ENCODE measurements around the gene TBC1D5.

DNA sequence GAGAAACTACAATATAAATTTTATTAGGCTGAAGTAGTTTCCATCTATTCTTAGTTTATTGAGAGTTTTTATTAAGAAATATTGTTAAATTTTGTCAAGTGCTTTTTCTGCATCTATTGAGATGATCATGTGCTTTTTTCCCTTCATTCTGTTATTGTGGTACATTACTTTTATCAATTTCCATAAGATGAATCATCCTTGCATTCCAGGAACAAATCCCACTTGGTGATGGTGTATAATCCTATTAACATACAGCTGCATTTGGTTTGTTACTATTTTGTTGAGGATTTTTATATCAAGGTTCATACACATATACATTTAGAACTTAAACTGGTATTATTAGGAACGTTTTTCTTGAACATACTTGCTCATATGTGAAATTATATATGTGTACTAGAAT, 199.8 kb downstream of the TBC1D5 start:
- TF ChIP-seq, protein P1, sequence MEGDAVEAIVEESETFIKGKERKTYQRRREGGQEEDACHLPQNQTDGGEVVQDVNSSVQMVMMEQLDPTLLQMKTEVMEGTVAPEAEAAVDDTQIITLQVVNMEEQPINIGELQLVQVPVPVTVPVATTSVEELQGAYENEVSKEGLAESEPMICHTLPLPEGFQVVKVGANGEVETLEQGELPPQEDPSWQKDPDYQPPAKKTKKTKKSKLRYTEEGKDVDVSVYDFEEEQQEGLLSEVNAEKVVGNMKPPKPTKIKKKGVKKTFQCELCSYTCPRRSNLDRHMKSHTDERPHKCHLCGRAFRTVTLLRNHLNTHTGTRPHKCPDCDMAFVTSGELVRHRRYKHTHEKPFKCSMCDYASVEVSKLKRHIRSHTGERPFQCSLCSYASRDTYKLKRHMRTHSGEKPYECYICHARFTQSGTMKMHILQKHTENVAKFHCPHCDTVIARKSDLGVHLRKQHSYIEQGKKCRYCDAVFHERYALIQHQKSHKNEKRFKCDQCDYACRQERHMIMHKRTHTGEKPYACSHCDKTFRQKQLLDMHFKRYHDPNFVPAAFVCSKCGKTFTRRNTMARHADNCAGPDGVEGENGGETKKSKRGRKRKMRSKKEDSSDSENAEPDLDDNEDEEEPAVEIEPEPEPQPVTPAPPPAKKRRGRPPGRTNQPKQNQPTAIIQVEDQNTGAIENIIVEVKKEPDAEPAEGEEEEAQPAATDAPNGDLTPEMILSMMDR (conservative IDR thresholded peaks at IDR 0.05; ENCODE audit: low read length) = no peak
- no peak for TF ChIP-seq EZH2phosphoT487 (IDR thresholded peaks at IDR 0.05; ENCODE audit: borderline replicate concordance)

Data from Loucy (cell line).